ENCODE measurements around the gene RAPGEF4.

RAPGEF4 gene

DNA sequence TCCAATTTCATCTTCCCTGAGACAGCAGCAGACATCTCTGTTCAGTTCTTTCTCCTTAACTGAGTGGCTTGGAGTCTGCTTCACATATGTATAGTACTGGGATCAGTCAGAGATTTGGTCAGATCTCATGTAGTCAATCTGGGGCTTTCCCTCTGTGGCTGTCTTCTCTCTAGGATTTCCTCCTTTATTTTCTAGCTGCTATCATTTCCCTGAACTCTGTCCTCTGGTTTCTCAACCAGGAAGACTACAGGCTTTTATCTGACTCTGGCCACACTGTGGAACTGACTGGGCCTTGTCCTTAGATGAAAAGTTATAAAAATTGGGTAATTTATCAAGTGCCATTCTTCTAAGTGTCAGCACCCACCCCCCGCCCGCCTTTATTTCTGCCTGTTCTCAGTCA is 121.0 kb downstream of the RAPGEF4 start:
- Histone ChIP-seq H3K27me3 (peaks cover 24% of the 10 kb centered on the region), H3K9me3 (no peaks in the 10 kb centered on the region), H3K4me3 (ENCODE audit: low read depth in 1 of 2, low read length in 1 of 2) (no peak overlapping the region), H3K4me1 (ENCODE audit: control insufficient read depth in 1 of 2, insufficient read depth in 1 of 2, low read depth in 1 of 2, low read length in 1 of 2) (no peaks in the 10 kb centered on the region), H3K36me3 (no peaks in the 10 kb centered on the region), H3K27ac (no peak overlapping the region)
- TF ChIP-seq CTCF (IDR thresholded peaks at IDR 0.05) = no peak

DNA sequence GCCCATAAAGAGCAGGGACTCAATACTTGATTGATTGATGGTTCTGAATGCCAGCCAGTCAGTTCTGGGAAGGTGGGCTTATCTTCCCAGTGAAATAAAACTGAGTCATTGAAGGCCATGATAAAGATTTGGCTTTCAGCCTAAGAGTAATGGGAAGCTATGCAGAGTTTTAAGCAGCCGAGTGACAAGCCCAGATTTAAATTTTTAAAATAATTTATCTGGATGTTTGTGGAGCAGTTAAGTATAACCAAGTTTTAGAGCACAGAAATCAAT is 122.8 kb downstream of the RAPGEF4 start:
- no peak for TF ChIP-seq CTCF (IDR thresholded peaks at IDR 0.05)
- Histone ChIP-seq H3K36me3 (no peaks in the 10 kb centered on the region), H3K9me3 (no peaks in the 10 kb centered on the region), H3K27ac (no peak overlapping the region), H3K4me1 (ENCODE audit: control insufficient read depth in 1 of 2, insufficient read depth in 1 of 2, low read depth in 1 of 2, low read length in 1 of 2) (no peaks in the 10 kb centered on the region), H3K4me3 (ENCODE audit: low read depth in 1 of 2, low read length in 1 of 2) (no peak overlapping the region), H3K27me3 (peaks cover 41% of the 10 kb centered on the region)

DNA sequence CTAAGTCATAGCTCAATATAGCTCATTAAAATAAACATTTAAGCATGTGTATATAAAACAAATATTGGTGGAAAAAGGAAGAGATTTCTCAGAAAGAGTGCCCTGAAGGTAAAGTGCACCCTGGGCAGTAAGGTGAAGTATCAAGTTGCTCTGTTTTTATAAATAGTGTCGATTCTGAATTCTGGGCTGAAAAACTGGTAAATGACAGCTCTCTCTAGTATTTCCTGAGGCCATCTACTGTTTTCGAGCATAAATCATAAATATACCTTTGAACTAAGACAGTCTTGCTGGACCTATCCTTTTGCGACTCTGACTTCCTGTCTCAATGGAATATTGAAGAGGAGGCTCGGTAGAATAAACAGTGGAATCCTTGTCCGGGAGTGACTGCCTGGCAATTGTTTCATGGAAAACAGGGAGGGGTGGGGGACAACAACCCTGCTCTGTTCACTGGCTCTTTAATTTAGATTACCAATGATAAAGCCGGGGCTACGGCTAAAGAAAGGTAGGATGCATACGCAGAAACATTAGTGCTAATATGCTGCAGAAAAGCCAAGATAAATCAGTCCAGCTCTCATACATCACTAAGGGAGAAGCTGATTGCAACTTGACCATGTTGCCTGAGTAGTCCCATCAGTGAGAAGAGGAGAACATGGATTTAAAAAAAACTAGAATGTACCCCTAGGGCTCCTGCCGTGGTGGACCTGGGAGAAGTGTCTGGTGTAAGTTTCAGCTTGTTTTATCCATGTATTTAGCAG is 124.1 kb downstream of the RAPGEF4 start:
- Histone ChIP-seq H3K36me3 (no peaks in the 10 kb centered on the region), H3K27me3 (peaks cover 45% of the 10 kb centered on the region), H3K27ac (no peak overlapping the region), H3K4me1 (ENCODE audit: control insufficient read depth in 1 of 2, insufficient read depth in 1 of 2, low read depth in 1 of 2, low read length in 1 of 2) (no peaks in the 10 kb centered on the region), H3K4me3 (ENCODE audit: low read depth in 1 of 2, low read length in 1 of 2) (no peak overlapping the region), H3K9me3 (no peaks in the 10 kb centered on the region)
- TF ChIP-seq CTCF (IDR thresholded peaks at IDR 0.05) = no peak

DNA sequence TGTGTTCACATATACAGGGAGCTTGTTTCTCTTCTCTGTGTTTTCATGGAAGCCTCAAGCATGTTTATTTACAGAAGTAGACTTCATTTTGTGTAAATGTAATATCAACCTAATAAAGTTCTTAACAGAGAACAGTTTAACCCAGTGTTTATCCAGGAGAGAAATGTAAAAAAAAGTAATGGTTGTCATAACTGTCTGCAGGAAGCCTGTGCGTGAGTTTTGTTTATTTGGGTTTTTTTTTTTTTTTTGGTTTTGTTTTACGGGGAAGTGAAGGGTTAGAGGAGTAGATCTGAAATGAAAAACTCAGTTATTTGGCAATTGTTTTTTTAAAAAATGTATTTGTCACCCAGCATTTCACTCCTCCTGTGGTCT is 124.7 kb downstream of the RAPGEF4 start:
- Histone ChIP-seq H3K4me3 (ENCODE audit: low read depth in 1 of 2, low read length in 1 of 2) (no peak overlapping the region), H3K27ac (no peak overlapping the region)
- TF ChIP-seq CTCF (IDR thresholded peaks at IDR 0.05) = no peak

GRCh38 chr2:172861098-172861497 is 125.5 kb downstream of the RAPGEF4 start:
- Histone ChIP-seq H3K4me3 (ENCODE audit: low read depth in 1 of 2, low read length in 1 of 2) (no peak overlapping the region), H3K36me3 (no peaks in the 10 kb centered on the region), H3K9me3 (no peaks in the 10 kb centered on the region), H3K27ac (no peak overlapping the region), H3K27me3 (peaks cover 45% of the 10 kb centered on the region), H3K4me1 (ENCODE audit: control insufficient read depth in 1 of 2, insufficient read depth in 1 of 2, low read depth in 1 of 2, low read length in 1 of 2) (no peaks in the 10 kb centered on the region)
- no peak for TF ChIP-seq CTCF (IDR thresholded peaks at IDR 0.05)

More for the DNA sequence above, 124.7 kb downstream of the RAPGEF4 start:
- H3K27me3 ChIP-seq = peaks cover 45% of the 10 kb centered on the region
- H3K4me1 ChIP-seq (ENCODE audit: control insufficient read depth in 1 of 2, insufficient read depth in 1 of 2, low read depth in 1 of 2, low read length in 1 of 2) = no peaks in the 10 kb centered on the region
- H3K36me3 ChIP-seq = no peaks in the 10 kb centered on the region
- H3K9me3 ChIP-seq = no peaks in the 10 kb centered on the region
